Body of pancreas (tissue), 4 donors: ENCODE measurements around the gene HES5. TPM values are rescaled to one million over a fixed set of nuclear protein-coding genes. Genes with fewer than 3 reads are reported as not detected.

Experiments
- ATAC-seq: fragments of 150-250 bp; one replicate; pipeline ENCODE4 v1.9.1; 2016
- DNase-seq, 4 donors: peaks; one replicate each; pipeline ENCODE4 v3.0.0-alpha.2; 2019
- H3K27ac ChIP-seq, 4 donors: fragments of 200-600 bp; sonication (generic); 1 replicate in 3 of 4; 2 replicates in 1 of 4; pipeline versions ENCODE4 v1.5.1 to v1.6.1; 2016 to 2019; ENCODE audit warnings: mild to moderate bottlenecking in 1 of 4, mixed read lengths in 1 of 4, moderate library complexity in 1 of 4
- H3K27me3 ChIP-seq, 2 donors: fragments of 200-600 bp; sonication (generic); one replicate each; pipeline ENCODE4 v1.6.0; 2016; ENCODE audit warnings: mild to moderate bottlenecking in 1 of 2
- H3K36me3 ChIP-seq, 2 donors: fragments of 200-600 bp; sonication (generic); replicated peaks in 1 of 2; 2 replicates each; pipeline ENCODE4 v1.5.1; 2016; ENCODE audit warnings: low read depth in 2 of 2; ENCODE audit not compliant: insufficient read depth in 1 of 2
- H3K4me1 ChIP-seq: fragments of 200-600 bp; sonication (generic); one replicate; pipeline ENCODE4 v1.6.0; 2016
- H3K4me3 ChIP-seq, 2 donors: fragments of 200-600 bp; sonication (generic); 1 replicate in 1 of 2; 2 replicates in 1 of 2; pipeline ENCODE4 v1.5.1; 2016 to 2019
- H3K9me3 ChIP-seq, 3 donors: fragments of 200-600 bp; sonication (generic); 1 replicate in 2 of 3; 2 replicates in 1 of 3; pipeline ENCODE4 v1.5.1; 2016
- POLR2A ChIP-seq, 3 donors: fragments of 450-650 bp; IDR thresholded peaks; one replicate each; pipeline ENCODE4 v1.6.1; 2016; ENCODE audit warnings: antibody characterized with exemption in 3 of 3, mild to moderate bottlenecking in 2 of 3
- WGBS, 2 donors: methylation state at CpG; one replicate each; pipeline ENCODE4 v1.1.5; 2017; 5-methylcytosine and 5-hydroxymethylcytosine counted together
- intact Hi-C: fragments of 100-400 bp; cut with DNase I; formaldehyde crosslinking; loops from one replicate; pipeline ENCODE4 v1.15.1; 2023
- total RNA-seq, 2 donors: library from RNA; depleted of rRNA; stranded (reverse); fragments of >200 nt; gene quantifications; one replicate each; pipeline ENCODE4 v1.1.0, GENCODE V29; 2016
- TF ChIP-seq, protein P1 (sequence below), 7 experiments: fragments of 450-650 bp in 4 of 7; fragments of 200-600 bp in 3 of 7; sonication (generic) in 3 of 7; IDR thresholded peaks; one replicate each; pipeline ENCODE4 v1.5.1; 2016 to 2019; ENCODE audit warnings: antibody characterized with exemption in 7 of 7

The HES5 gene
- total RNA-seq, 2 donors from 2014 or later, result not detected

DNA sequence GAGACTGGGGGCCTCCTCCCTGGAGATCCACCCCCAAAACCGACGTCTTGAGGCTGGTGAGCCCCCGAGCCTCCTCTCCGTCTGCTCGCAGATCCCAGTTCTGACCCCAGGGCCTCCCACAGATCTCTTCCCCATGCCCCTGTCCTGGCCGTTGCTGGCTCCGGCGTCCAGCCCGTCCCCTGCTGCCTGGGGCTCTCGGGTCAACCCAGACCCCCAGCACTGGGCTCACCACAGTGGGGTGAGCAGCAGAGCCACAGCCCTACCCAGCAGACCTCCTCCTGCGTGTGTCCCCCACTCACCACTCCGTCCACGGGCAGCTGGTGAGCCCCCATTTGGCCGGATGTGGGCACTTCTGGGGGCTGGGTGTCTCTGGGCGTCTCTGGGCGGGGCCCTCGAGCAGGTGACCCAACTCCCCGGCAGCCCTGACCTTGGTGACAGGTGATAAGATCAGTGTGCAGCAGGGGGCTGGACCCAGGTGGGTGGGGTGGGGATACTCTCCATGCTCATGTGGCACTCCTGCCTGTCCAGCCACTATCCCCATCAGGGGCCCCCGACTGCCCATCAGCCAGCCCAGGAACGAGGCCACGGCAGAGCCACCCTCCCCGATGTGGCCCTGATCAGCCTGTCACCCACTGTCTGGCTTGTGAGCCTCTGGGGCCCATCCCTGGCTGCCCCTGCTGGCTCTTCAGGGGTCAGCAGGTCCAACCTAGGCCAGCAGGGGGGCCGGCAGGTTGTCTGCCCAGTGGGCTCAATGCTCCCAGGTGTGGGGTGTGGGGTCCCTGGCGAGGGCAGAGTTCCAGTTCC lies 26.8 kb upstream of the HES5 start:
- Histone ChIP-seq H3K4me1 (peaks cover 31% of the 10 kb centered on the region), H3K4me3 (peak overlapping the region; percentile 22 to 38), H3K9me3 (no peaks in the 10 kb centered on the region), H3K27ac (peak overlapping the region; percentile 4 to 85 (median 82)), H3K36me3 (no peaks in the 10 kb centered on the region), H3K27me3 (no peaks in the 10 kb centered on the region)
- intact Hi-C loops, result no loop called here
- TF ChIP-seq, protein P1, sequence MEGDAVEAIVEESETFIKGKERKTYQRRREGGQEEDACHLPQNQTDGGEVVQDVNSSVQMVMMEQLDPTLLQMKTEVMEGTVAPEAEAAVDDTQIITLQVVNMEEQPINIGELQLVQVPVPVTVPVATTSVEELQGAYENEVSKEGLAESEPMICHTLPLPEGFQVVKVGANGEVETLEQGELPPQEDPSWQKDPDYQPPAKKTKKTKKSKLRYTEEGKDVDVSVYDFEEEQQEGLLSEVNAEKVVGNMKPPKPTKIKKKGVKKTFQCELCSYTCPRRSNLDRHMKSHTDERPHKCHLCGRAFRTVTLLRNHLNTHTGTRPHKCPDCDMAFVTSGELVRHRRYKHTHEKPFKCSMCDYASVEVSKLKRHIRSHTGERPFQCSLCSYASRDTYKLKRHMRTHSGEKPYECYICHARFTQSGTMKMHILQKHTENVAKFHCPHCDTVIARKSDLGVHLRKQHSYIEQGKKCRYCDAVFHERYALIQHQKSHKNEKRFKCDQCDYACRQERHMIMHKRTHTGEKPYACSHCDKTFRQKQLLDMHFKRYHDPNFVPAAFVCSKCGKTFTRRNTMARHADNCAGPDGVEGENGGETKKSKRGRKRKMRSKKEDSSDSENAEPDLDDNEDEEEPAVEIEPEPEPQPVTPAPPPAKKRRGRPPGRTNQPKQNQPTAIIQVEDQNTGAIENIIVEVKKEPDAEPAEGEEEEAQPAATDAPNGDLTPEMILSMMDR (IDR thresholded peaks at IDR 0.05), result no peak
- no peak for TF ChIP-seq POLR2A (IDR thresholded peaks at IDR 0.05)
- ATAC-seq, result peak; percentile 18
- 29 to 33% methylated on average over 17 to 24 of the region's 24 CpGs for whole genome bisulfite sequencing, 2 donors
- DNase-seq, result peak in 2 of 4 donors; percentile 33 to 48

DNA sequence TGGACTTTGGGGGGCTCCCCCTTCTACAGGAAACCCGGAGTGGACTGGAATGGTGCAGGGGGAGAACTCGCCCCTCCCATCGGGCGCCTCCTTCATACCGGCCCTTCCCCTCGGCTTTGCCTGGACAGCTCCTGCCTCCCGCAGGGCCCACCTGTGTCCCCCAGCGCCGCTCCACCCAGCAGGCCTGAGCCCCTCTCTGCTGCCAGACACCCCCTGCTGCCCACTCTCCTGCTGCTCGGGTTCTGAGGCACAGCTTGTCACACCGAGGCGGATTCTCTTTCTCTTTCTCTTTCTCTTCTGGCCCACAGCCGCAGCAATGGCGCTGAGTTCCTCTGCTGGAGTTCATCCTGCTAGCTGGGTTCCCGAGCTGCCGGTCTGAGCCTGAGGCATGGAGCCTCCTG lies 26.2 kb upstream of the HES5 start, which contains the start of gene TNFRSF14:
Gene TNFRSF14 (plus strand): TSS at position 95 of the 401 bp plus-strand sequence. CDS start 294 bp downstream, at position 389.
- DNase-seq, result peak; percentile 47 to 61 (median 50)
- peaks cover 31% of the 10 kb centered on the region for H3K4me1 ChIP-seq
- WGBS, 2 donors, result 13% methylated on average over 12 to 16 of the region's 16 CpGs
- intact Hi-C loops, result no loop called here
- no peaks in the 10 kb centered on the region for H3K27me3 ChIP-seq
- H3K4me3 ChIP-seq, result peak within 1 kb of the TSS; percentile 22 to 38
- TF ChIP-seq, protein P1 (IDR thresholded peaks at IDR 0.05), result peak in 1 of 7 experiments; percentile 23
- TF ChIP-seq POLR2A (IDR thresholded peaks at IDR 0.05), result peak; percentile 10 to 56 (median 46)
- peak within 1 kb of the TSS; percentile 4 to 85 (median 82) for H3K27ac ChIP-seq
- no peaks in the 10 kb centered on the region for H3K9me3 ChIP-seq
- no peaks in the 10 kb centered on the region for H3K36me3 ChIP-seq
- ATAC-seq, result peak; percentile 51

DNA sequence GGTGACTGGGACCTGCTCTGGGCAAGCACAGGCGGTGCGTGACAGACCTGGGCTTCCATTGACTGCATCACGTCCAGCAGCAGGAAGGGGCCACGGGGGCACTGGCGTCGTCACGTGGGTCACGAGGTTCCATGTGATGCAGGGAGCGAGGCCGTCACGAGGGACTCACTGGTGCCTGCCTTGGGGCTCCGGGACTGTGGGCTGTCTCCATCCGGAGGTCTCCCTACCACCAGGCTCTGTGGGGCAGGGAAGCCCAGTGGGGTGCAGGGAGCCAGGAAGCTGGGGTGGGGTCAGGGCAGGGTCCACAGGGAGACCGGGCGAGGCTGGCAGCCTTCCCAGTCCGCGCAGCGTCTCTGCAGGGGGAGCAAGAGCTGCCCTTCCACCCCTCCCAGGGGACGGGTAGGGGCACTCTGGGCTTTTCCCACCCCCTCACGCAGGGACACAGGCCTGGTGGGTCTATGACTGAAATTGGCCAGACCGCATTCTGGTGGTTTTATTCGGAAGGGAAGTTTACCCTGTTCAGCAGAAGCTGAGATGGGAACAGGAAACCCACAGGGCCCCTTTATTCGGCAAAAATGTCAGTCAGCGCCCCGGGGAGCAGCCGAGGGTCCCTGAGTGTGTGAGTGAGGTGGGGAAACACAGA lies 25.7 kb upstream of the HES5 start:
- TF ChIP-seq, protein P1 (IDR thresholded peaks at IDR 0.05), result no peak
- peak in 1 of 3 donors; percentile 44 for TF ChIP-seq POLR2A (IDR thresholded peaks at IDR 0.05)
- intact Hi-C loops, result no loop called here
- Histone ChIP-seq H3K36me3 (no peaks in the 10 kb centered on the region), H3K27me3 (no peaks in the 10 kb centered on the region), H3K4me3 (peak overlapping the region in 1 of 2 donors; percentile 22), H3K4me1 (peaks cover 31% of the 10 kb centered on the region), H3K27ac (peak overlapping the region; percentile 4 to 85 (median 82)), H3K9me3 (no peaks in the 10 kb centered on the region)
- 8 to 24% methylated on average over 5 to 26 of the region's 26 CpGs for WGBS, 2 donors
- ATAC-seq, result peak; percentile 30
- peak; percentile 51 to 83 (median 66) for DNase-seq

DNA sequence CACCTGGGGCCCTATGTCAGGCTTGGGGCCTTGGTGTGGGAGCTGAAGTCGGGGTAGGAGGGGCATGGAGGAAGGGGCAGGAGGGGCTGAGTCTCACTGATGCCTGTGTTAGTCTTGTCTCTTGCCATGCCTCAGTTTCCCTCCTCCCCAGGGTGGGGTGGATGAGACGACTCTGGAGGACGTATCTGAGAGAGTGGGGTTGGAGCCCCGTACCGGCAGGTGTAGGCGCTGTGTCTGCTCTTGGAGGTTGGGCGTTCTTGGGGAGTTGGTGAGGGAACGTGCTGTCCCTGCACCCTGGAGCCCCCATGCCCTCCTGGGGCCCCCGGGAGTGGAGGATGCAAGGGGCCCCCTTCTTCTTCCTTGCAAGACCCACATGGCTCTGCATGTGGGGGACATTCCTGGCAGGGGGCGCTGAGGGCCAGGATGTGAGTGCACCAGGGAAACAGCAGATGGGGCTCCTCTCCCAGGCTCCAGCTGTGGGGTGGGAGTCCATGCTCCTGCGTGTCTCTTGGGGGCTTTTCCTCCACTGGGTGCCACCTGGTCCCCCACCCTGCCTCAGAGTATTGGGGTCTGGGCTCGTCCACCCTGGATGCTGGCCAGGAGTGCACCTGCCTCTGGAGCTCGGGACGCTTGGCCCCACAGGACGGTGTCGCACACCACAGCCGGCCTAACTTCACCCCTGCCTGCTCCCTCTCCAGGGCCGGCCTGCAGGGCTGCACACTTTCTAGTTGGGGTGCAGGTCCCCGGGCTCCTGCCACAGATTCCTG lies 24.7 kb upstream of the HES5 start:
- intact Hi-C loops, result no loop called here
- WGBS, 2 donors, result 52 to 64% methylated on average over 8 to 19 of the region's 19 CpGs
- TF ChIP-seq, protein P1 (IDR thresholded peaks at IDR 0.05), result peak in 2 of 7 experiments; percentile 10 to 26
- no peak for TF ChIP-seq POLR2A (IDR thresholded peaks at IDR 0.05)
- ATAC-seq (no peak), DNase-seq (no peak)
- no peaks in the 10 kb centered on the region for H3K36me3 ChIP-seq
- no peaks in the 10 kb centered on the region for H3K9me3 ChIP-seq
- no peaks in the 10 kb centered on the region for H3K27me3 ChIP-seq
- no peak overlapping the region for H3K4me3 ChIP-seq
- H3K27ac ChIP-seq, result peak overlapping the region in 2 of 4 donors; percentile 83 to 85
- peaks cover 31% of the 10 kb centered on the region for H3K4me1 ChIP-seq
